Measurements from ENCODE around the gene SLC36A1.

Gene SLC36A1

DNA sequence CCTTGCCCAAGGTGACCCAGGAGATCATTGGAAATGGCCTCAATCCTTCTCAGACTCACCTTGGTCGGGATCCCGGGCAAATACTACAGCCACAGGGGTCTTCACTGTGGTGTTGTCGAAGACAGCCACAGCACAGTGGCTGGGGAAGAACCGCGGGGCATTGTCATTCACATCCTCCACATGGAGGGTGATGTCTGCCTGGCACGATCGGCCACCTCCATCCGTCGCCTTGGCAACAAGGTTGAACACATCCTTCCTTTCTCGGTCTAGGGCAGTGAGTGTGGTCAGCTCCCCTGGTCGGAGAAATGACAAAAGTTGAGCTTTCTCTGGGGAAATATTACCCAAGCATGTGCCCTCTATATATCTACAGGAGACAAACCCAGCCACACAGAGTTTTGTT is 86.9 kb downstream of the SLC36A1 start:
- ATAC-seq: peak; percentile 14
- DNase-seq: no peak

DNA sequence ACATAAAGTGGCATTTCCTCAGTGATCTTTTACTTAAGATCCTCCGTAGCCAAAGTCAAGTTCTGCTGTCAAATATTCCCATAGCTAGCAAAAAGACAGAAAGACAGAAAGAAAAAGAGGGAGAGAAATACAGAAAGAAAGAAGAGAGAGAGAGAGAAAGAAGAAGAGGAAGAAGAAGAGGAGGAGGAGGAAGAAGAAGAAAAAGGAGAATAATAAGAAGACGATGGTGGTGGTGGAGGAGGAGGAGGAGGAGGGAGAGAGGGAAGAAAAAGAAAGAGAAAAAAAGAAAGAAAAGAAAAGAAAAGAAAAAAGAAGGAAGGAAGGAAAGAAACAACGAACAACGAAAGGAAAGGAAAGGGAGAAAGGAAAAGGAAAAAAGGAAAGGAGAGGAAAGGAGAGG is 89.6 kb downstream of the SLC36A1 start:
- ATAC-seq (no peak), DNase-seq (no peak)

DNA sequence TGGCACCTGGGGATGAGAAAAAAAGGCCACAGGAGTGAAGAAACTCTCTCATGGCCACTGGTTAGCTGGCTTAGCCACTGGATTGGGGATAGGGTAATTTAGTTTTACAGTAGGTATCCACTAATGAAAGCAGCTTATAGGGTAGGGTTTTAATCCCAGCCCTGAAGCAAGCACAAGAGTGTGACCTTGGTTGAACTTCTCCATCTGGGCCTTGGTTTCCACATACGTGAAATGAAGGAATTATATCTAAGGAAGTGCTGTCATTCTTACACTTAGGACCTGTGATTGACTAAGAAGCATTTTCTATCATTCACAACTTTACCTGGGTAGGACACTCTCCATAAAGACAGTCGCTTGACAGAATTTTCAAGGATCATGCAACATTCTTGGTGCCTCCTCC is 94.2 kb downstream of the SLC36A1 start:
- ATAC-seq: no peak
- DNase-seq: no peak
